ENCODE results near the gene DEXI.

DEXI gene

DNA sequence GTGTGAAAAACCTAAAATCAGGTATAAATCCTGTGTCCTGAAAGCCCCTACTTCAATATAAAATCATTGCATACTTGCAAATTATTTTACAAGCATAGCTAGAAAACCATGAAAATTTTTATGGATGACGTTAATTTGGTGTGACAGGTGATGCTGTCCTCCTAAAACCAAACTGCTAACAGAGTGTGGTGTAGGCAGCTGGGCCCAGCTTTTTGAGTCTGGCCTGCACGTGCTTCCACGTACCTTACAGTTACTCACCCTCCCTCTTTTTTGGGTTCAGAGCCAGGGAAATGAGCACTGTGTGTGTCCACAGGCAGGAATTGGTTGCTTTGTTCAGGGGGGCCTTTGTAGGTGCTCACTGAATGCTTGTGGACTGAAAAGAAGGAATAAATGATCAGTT, 38.5 kb upstream of the DEXI start:
- Histone ChIP-seq H3K27me3 (ENCODE audit: control insufficient read depth, insufficient read depth, low read length) (no peaks in the 10 kb centered on the region), H3K27ac (ENCODE audit: low read depth, low read length) (no peak overlapping the region), H3K36me3 (ENCODE audit: control insufficient read depth, insufficient read depth, low read length) (peaks cover 13% of the 10 kb centered on the region), H3K9me3 (ENCODE audit: control insufficient read depth, insufficient read depth, low read depth, low read length) (no peaks in the 10 kb centered on the region), H3K4me3 (ENCODE audit: low read depth, low read length) (no peak overlapping the region), H3K9ac (ENCODE audit: low read length) (no peak overlapping the region), H3K4me1 (ENCODE audit: control insufficient read depth, insufficient read depth, low read length) (peaks cover 16% of the 10 kb centered on the region; the same call in 1 of the 2 replicates)

DNA sequence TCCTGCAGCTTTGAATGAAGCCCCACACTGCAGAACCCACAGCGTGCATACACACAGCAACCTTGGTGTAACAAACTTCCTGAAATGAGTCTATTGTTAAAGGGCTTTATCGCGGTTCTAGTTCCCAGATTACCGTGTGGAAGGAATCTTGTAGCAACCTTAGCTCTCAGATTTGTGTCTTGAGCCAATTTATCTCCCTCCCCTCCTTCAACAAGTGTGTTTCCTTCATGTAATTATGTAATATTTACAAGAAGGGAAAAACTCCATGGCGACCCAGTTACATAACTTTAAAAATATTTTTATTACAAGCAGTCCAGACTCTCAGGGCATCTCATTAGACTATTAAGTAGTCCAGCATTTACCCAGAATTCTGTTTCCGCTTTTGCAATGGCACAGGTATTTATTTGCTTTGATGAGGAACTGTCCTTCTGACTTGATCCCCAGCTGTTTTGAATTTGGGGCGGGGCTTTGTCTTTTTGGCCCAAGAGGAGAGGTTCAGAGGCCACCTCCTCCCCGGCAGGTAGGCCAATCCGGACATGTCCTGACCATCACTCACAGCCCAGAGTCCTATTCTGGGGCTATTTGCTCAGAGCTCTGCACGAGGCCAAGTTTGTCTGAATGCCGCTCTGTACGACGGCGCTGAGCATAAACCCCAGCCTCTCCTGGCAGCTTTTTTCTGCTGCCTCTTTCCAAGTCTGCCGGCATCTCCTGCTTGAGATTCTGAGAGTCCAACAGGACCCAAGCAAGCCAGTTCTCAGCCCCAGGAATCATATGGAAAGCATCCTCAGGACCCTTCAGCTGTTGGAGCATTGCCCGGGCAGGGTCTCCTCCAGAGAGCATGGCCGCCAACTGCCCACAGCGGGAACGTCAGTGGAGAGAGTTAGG, 37.7 kb upstream of the DEXI start:
- H3K4me1 ChIP-seq (ENCODE audit: control insufficient read depth, insufficient read depth, low read length), result peaks cover 16% of the 10 kb centered on the region; the same call in 1 of the 2 replicates
- H3K4me3 ChIP-seq (ENCODE audit: low read depth, low read length), result no peak overlapping the region
- H3K27ac ChIP-seq (ENCODE audit: low read depth, low read length), result no peak overlapping the region
- H3K9me3 ChIP-seq (ENCODE audit: control insufficient read depth, insufficient read depth, low read depth, low read length), result no peaks in the 10 kb centered on the region
- H3K9ac ChIP-seq (ENCODE audit: low read length), result no peak overlapping the region
- H3K27me3 ChIP-seq (ENCODE audit: control insufficient read depth, insufficient read depth, low read length), result no peaks in the 10 kb centered on the region
- peaks cover 13% of the 10 kb centered on the region for H3K36me3 ChIP-seq (ENCODE audit: control insufficient read depth, insufficient read depth, low read length)

DNA sequence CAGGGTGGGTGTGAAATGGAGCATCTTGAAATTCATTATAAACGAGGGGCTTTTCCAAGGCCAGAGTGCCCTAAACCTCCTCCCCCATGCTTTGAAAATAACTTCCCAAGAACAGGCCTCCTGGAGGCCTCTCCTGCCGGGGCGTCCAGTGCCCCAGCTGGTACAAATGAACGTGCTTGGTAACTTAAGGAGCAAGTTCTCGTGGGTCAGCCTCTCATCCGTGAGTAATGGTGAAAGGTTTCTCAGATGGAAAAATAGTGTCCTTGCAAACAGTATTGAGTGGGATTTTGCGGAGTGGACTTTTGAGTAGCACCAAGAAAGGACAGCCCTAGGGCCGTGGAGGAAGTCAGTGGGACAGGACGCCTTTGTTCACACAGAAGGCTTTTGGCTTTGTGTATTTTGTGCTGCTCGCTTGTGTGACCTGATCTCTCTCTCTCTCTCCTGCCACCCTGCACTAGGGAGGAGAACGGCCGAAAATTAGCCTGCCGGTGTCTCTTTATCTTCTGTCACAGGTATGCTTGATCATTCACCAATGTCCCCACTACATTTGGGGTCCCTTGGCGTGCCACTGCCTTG, 36.7 kb upstream of the DEXI start:
- Histone ChIP-seq H3K4me3 (ENCODE audit: low read depth, low read length) (no peak overlapping the region), H3K27me3 (ENCODE audit: control insufficient read depth, insufficient read depth, low read length) (no peaks in the 10 kb centered on the region), H3K9me3 (ENCODE audit: control insufficient read depth, insufficient read depth, low read depth, low read length) (no peaks in the 10 kb centered on the region), H3K36me3 (ENCODE audit: control insufficient read depth, insufficient read depth, low read length) (peaks cover 13% of the 10 kb centered on the region), H3K4me1 (ENCODE audit: control insufficient read depth, insufficient read depth, low read length) (peaks cover 16% of the 10 kb centered on the region; the same call in 1 of the 2 replicates), H3K27ac (ENCODE audit: low read depth, low read length) (no peak overlapping the region), H3K9ac (ENCODE audit: low read length) (no peak overlapping the region)

DNA sequence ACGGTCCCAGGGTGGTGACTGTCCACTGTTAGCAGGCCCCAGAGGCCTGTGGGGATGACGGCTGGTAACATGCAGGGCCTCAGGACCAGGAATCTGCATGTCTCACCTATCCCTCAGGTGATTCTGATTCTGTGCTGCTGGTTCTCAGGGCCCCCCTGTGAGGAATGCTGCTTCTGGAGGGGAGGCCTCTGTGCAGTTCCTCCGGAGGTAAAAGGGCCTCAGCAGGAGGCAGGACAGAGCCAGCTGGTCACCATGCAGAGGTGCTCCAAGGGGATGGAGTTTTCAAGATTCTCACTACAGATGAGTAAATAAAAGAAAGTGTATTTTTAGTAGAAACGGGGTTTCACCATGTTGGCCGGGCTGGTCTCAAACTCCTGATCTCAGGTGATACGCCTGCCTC, 35.9 kb upstream of the DEXI start:
- H3K9ac ChIP-seq (ENCODE audit: low read length), result no peak overlapping the region
- peaks cover 16% of the 10 kb centered on the region; the same call in 1 of the 2 replicates for H3K4me1 ChIP-seq (ENCODE audit: control insufficient read depth, insufficient read depth, low read length)
- no peak overlapping the region for H3K4me3 ChIP-seq (ENCODE audit: low read depth, low read length)
- H3K9me3 ChIP-seq (ENCODE audit: control insufficient read depth, insufficient read depth, low read depth, low read length), result no peaks in the 10 kb centered on the region
- no peaks in the 10 kb centered on the region for H3K27me3 ChIP-seq (ENCODE audit: control insufficient read depth, insufficient read depth, low read length)
- no peak overlapping the region for H3K27ac ChIP-seq (ENCODE audit: low read depth, low read length)
- H3K36me3 ChIP-seq (ENCODE audit: control insufficient read depth, insufficient read depth, low read length), result peaks cover 10% of the 10 kb centered on the region

DNA sequence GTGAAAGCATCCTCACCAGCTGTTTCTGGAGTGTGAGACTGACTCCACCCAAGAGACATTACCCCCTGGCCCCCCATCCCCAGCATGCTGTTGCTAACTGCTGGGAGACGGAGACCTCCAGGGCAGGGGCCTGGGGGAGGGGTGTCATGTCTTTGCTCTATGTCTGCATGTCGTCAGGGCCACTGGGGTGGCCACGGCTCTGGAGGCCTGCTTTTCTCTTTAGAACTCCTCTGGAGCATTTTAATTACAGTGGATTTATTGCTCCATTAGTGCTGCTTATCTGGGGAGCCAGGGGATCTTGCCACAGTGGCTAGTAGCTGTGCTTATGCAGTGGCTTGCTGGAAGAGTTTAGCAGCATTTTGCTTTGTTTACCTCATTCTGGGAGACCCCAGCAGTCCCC, 34.4 kb upstream of the DEXI start:
- no peak overlapping the region for H3K4me3 ChIP-seq (ENCODE audit: low read depth, low read length)
- H3K9me3 ChIP-seq (ENCODE audit: control insufficient read depth, insufficient read depth, low read depth, low read length), result no peaks in the 10 kb centered on the region
- H3K9ac ChIP-seq (ENCODE audit: low read length), result no peak overlapping the region
- H3K4me1 ChIP-seq (ENCODE audit: control insufficient read depth, insufficient read depth, low read length), result peaks cover 24% of the 10 kb centered on the region; the same call in 1 of the 2 replicates
- no peak overlapping the region for H3K27ac ChIP-seq (ENCODE audit: low read depth, low read length)
- peaks cover 10% of the 10 kb centered on the region; the same call in 1 of the 2 replicates for H3K36me3 ChIP-seq (ENCODE audit: control insufficient read depth, insufficient read depth, low read length)
- H3K27me3 ChIP-seq (ENCODE audit: control insufficient read depth, insufficient read depth, low read length), result no peaks in the 10 kb centered on the region

DNA sequence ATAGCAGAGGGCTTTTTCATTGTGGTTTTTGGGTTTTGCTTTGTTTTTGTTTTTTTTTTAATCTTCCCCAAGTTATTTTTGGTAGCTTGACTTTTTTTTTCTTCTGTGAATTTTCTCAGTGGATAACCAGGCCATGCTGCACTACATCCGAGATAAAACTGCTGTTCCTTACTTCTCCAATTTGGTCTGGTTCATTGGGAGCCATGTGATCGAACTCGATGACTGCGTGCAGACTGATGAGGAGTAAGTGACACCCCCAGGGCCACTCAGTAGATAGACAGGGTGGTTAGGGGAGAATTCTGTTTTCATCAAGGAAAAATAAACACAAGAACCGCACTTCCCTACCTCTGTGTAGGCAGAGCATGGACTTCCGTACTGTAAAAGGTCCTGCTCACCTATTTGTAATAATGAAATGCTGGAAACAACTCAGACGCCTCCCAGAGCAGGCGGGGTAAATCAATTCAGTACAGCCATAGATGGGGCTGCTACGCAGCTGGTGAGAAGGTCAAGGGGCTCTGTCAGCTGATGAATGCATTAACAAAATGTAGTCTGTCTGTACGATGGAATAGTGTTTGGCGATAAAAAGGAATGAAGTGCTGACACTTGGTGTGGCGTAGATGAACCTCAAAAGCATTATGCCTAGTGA, 30.7 kb upstream of the DEXI start:
- no peak overlapping the region for H3K4me3 ChIP-seq (ENCODE audit: low read depth, low read length)

DNA sequence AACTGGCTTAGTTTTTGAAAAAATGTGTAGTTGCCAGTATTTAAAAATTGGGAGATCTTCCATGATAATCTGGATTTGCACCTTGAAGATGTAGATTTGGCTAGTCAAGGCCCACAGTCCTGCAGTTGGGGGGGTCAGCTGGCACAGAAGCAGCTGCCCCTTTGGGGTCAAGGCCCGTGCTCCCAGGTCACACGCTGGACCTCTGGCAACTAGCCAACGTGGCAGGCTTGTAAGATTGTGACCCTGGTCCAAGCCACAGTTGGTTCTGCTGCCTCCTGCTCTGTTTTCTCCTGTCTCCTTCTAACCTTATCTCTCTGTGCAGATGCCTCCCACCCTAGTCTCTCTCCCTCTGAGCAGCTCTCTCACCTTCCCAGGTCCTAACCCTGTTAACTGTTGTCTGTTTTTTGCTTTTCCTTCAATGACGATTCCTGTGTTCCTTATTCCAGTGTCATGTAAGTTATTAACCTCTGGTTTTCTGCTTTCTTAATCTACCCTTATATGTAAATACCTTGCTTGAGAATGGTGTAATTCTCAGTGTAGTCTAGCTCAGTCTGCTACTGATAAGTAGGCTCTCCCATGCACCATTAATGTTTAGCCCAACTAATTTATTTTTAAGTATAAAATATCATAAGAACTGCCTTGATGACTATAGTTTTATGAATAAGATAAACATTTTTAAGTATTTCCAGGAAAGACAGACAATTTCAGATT, 30.0 kb upstream of the DEXI start:
- H3K27ac ChIP-seq (ENCODE audit: low read depth, low read length), result no peak overlapping the region
- peaks cover 10% of the 10 kb centered on the region for H3K36me3 ChIP-seq (ENCODE audit: control insufficient read depth, insufficient read depth, low read length)
- H3K4me3 ChIP-seq (ENCODE audit: low read depth, low read length), result no peak overlapping the region
- H3K9ac ChIP-seq (ENCODE audit: low read length), result no peak overlapping the region
- no peaks in the 10 kb centered on the region for H3K9me3 ChIP-seq (ENCODE audit: control insufficient read depth, insufficient read depth, low read depth, low read length)
- peaks cover 14% of the 10 kb centered on the region; the same call in 1 of the 2 replicates for H3K4me1 ChIP-seq (ENCODE audit: control insufficient read depth, insufficient read depth, low read length)
- no peaks in the 10 kb centered on the region for H3K27me3 ChIP-seq (ENCODE audit: control insufficient read depth, insufficient read depth, low read length)

More for the DNA sequence above, 30.7 kb upstream of the DEXI start:
- Histone ChIP-seq H3K27ac (ENCODE audit: low read depth, low read length) (no peak overlapping the region), H3K27me3 (ENCODE audit: control insufficient read depth, insufficient read depth, low read length) (no peaks in the 10 kb centered on the region), H3K9ac (ENCODE audit: low read length) (no peak overlapping the region), H3K36me3 (ENCODE audit: control insufficient read depth, insufficient read depth, low read length) (peaks cover 12% of the 10 kb centered on the region), H3K9me3 (ENCODE audit: control insufficient read depth, insufficient read depth, low read depth, low read length) (no peaks in the 10 kb centered on the region), H3K4me1 (ENCODE audit: control insufficient read depth, insufficient read depth, low read length) (peaks cover 14% of the 10 kb centered on the region; the same call in 1 of the 2 replicates)

DNA sequence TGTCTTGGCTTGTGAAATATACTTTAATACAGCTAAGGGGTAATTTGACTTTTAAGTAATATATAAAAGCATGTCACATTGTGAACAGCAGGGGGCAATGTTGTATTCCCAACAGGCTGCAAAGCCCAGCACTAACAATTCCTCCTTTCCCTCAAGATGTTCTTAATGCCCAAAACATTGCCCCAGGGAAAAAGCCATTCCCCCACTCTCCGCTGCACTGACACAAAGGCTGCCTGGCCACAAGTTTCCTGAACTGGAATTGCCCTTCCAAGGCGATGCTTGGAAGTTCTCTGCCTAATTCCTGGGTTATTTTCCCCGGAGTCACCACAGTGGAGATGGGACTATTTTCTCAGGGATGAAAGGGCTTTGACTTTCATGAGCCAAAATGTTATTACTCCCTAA, 29.3 kb upstream of the DEXI start:
- H3K9me3 ChIP-seq (ENCODE audit: control insufficient read depth, insufficient read depth, low read depth, low read length), result no peaks in the 10 kb centered on the region
- H3K4me3 ChIP-seq (ENCODE audit: low read depth, low read length), result no peak overlapping the region
- H3K36me3 ChIP-seq (ENCODE audit: control insufficient read depth, insufficient read depth, low read length), result peaks cover 10% of the 10 kb centered on the region
- H3K27me3 ChIP-seq (ENCODE audit: control insufficient read depth, insufficient read depth, low read length), result no peaks in the 10 kb centered on the region
- peaks cover 9% of the 10 kb centered on the region; the same call in 1 of the 2 replicates for H3K4me1 ChIP-seq (ENCODE audit: control insufficient read depth, insufficient read depth, low read length)
- no peak overlapping the region for H3K27ac ChIP-seq (ENCODE audit: low read depth, low read length)
- no peak overlapping the region for H3K9ac ChIP-seq (ENCODE audit: low read length)

DNA sequence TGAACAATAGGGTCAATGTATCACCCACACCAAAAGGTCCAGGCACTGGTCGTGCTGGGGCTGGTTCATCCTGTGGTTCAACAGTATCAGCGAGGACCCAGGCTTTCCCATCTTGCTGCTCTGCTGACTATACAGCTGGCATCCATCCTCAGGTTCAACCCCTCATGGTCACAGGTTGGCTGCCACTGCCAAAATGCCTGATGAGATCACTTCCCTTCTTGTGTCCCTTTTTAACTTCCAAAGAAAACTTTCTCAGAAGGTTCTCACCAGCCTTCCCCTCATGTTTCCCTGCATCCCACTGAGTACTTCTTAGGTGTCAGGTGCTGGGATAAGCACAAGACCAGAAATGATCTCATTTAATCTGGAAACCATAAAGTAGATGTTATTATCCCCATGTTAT, 27.8 kb upstream of the DEXI start:
- Histone ChIP-seq H3K36me3 (ENCODE audit: control insufficient read depth, insufficient read depth, low read length) (peaks cover 10% of the 10 kb centered on the region), H3K9me3 (ENCODE audit: control insufficient read depth, insufficient read depth, low read depth, low read length) (no peaks in the 10 kb centered on the region), H3K4me1 (ENCODE audit: control insufficient read depth, insufficient read depth, low read length) (peaks cover 9% of the 10 kb centered on the region; the same call in 1 of the 2 replicates), H3K4me3 (ENCODE audit: low read depth, low read length) (no peak overlapping the region), H3K27me3 (ENCODE audit: control insufficient read depth, insufficient read depth, low read length) (no peaks in the 10 kb centered on the region), H3K27ac (ENCODE audit: low read depth, low read length) (no peak overlapping the region), H3K9ac (ENCODE audit: low read length) (no peak overlapping the region)

DNA sequence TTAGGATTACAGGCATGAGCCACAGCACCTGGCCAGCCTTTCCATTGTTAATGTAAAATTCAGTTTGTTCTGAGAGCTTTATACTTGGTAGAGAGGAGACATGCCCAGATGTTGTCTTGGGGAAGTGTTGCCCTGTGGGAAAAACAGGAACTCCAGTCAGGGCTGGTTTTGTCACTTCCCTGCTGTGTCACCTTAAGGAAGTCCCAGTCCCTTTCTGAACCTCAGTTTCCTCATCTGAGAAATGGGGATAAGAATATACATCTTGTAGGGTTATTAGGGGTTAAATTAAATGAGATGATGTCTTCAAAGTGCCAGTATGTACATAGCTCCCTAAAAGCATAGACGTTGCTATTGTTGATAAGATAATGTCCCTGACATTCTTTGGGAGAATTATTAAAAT, 27.3 kb upstream of the DEXI start:
- H3K4me1 ChIP-seq (ENCODE audit: control insufficient read depth, insufficient read depth, low read length), result peaks cover 9% of the 10 kb centered on the region; the same call in 1 of the 2 replicates
- no peak overlapping the region for H3K27ac ChIP-seq (ENCODE audit: low read depth, low read length)
- H3K27me3 ChIP-seq (ENCODE audit: control insufficient read depth, insufficient read depth, low read length), result no peaks in the 10 kb centered on the region
- no peak overlapping the region for H3K9ac ChIP-seq (ENCODE audit: low read length)
- no peak overlapping the region for H3K4me3 ChIP-seq (ENCODE audit: low read depth, low read length)
- H3K9me3 ChIP-seq (ENCODE audit: control insufficient read depth, insufficient read depth, low read depth, low read length), result no peaks in the 10 kb centered on the region
- peaks cover 10% of the 10 kb centered on the region for H3K36me3 ChIP-seq (ENCODE audit: control insufficient read depth, insufficient read depth, low read length)

Data from HUES6 (cell line).